Measurements from ENCODE around the gene SGCD.

The SGCD gene

DNA sequence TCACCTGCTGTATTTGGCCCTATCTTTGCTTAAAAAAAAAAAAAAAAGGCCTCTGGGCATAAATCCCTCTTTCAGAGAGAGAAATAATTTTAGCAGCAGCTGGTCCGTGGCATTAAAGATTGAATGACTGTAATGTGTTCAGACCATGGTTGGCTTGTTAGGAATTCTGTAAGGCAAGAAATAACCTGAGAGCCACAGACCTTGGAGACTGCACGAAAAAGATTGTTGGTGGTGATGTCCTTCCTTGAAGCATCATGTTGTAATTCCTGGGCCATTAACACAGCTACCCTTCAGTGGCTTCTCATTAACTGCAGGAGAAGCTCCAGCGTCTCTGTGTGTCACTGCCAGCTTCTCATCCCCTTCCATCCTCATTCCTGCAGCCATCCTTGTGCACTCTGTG lies 79.0 kb downstream of the SGCD start:
- no peak for DNase-seq

GRCh38 chr5:156407251-156407650 lies 80.3 kb downstream of the SGCD start:
- no peak for DNase-seq

- DNase-seq = no peak
Observed at GRCh38 chr5:156409834-156410233, 82.9 kb downstream of the SGCD start.

DNA sequence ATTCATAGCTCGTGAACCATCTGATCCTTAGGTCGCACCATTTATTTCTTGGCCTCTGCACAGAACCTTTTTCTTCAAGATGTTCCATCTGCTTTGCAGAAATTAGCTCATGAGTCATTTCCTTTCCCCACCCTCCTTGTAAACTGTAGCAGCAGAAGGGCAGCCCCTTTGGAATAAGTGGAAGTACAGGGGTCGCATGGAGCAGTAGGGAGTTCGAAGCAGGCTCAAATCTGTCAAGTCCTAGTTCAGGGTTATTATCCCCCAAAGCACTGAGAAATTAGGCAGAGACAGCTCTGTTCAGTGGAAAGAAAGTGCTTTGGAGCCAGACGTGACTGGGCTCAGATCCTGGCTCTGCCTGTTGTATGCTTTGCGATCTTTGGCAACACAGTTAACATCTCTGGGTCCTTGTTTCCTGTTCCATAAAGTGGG lies 84.2 kb downstream of the SGCD start:
- DNase-seq = no peak

- DNase-seq = no peak
Observed at GRCh38 chr5:156411957-156412356, 85.0 kb downstream of the SGCD start.

DNA sequence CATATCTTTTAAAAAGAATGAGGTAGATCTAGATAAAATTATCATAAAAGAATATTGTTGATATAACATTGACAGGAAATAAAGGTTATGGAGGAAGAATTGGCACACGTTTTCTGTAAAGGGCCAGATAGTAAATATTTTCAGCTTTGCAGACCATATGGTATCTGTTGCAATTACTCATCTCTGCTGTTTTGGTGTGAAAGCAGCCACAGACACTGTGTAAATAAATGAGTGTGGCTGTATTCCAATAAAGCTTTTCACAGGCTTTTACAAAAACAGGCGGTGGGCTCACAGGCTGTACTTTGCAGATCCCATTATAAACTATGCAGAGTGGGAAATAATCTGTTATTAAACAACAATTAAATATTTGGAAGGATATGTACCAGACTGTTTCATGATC lies 87.4 kb downstream of the SGCD start:
- DNase-seq = no peak

GRCh38 chr5:156419661-156420060 lies 92.7 kb downstream of the SGCD start:
- DNase-seq = no peak

- DNase-seq = no peak
Observed at GRCh38 chr5:156420665-156421064, 93.7 kb downstream of the SGCD start.

- DNase-seq = no peak
Observed at GRCh38 chr5:156421798-156422197, 94.8 kb downstream of the SGCD start.

DNA sequence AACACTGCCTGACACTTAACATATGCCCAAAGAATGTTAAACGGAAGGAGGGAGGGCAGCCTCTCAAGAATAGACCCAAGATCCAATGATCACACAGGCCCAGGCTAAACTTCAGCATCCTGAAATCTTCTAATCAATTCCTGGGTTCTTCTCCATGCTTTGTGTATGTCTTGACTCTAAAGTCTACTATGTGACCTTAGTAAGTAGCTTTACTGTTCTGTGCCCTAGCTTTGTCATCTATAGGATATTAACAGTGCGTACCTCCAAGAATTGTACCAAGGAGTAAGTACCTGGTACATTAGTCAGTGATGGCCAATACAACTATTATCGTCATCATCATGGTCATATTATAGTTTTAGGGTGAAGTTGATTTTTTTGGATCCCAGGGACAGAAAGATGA lies 96.6 kb downstream of the SGCD start:
- DNase-seq = no peak

DNA sequence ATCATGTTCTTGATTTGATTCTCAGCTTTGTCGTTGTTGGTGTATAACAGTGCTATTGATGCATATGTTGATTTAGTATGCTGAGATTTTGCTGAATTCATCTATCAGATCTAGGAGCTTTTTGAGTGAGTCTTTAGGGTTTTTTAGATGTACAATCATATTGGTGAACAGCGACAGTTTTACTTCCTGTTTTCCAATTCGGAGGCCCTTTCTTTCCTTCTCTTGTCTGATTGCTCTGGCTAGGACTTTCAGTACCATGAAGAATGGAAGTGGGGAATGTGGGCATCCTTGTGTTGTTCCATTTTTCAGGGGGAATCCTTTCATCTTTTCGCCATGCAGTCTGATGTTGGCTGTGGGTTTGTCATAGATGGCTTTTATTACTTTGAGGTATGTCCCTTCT lies 100.4 kb downstream of the SGCD start:
- DNase-seq = no peak

GRCh38 chr5:156431956-156432829 lies 105.2 kb downstream of the SGCD start:
- no peak for DNase-seq

- no peak for DNase-seq
Observed at GRCh38 chr5:156432830-156433105, 105.8 kb downstream of the SGCD start.

GRCh38 chr5:156434471-156434870 lies 107.5 kb downstream of the SGCD start:
- no peak for DNase-seq

DNA sequence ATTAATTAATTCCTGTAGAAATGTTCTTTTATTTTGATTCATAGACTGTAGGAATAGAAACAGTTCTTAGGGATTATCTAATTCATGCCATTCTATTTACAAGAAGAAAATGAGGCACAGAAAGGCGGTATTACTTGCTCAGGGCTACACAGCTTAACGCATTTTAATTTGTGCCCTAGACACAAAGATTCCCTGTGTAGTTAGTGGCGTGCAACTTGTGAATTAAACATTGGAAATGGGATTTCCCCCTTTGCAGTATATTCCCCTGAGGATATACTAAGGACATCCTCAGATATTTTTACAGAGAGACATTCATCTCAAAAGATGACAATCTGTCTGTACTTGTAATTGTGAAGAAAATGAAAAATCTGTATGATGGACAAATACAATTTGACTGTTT lies 108.1 kb downstream of the SGCD start:
- no peak for DNase-seq

DNA sequence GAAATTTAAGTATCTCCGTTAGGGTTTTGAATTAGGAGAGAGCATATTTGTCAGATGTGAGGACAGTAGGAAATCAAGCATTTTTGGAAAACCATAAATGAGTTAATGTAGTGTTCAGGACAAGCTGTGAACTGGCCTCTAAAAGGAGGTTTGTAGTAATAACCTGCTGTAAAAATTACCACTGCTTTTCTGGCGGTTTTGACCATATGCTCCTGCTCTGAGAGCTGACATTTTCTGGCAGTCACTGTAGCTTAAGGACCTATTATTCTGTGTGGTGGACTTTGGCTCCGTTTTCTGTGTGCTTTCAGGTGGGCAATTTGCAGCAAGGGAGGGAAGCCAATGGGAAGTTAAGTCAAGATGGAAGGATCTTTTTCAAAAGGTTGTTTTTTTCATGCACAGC lies 111.1 kb downstream of the SGCD start:
- no peak for DNase-seq

DNA sequence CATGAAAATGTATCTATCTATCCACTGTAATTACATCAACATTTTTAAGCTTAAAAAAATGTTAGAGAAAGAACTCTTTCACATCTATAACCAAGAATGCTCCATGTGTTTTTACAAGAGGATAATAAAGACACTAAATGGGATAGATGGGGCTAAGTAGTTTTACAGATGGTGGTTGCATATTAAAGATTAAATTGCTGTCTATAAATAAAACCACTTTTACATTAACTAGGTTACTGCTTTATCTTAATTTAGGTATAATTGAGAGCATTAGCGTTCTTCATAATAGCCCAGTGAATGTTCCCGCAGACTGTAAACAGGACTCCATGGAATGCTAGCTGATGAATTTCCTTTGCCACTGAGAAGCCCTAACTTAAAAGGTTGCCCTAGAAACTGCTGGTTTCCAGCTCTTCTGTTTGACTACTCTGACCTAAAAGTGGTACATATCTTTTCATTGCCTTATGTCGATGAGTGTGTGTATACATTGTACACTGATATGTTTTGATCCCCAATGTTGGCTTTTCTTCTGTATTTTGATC lies 117.9 kb downstream of the SGCD start:
- no peak for DNase-seq

GRCh38 chr5:156446526-156446925 lies 119.6 kb downstream of the SGCD start:
- DNase-seq = no peak

DNA sequence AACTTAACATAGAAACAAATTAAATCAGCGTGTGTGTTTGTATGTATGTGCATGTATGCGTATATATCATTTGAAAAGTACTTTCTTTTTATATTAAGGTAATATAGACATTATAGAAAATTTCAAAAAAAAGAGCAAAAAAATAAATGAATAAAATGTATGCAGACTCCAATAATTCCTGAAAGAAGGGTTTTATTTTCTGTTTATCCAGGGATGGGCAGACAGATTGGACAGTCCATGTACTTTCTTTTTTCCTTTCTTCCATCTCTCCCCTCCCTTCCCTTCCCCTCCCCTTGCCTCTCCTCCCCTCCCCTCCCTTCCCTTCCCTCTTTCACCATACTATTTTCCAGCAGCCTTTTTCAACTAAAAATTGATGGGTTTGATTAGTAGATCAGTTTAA lies 123.8 kb downstream of the SGCD start:
- DNase-seq = no peak

DNA sequence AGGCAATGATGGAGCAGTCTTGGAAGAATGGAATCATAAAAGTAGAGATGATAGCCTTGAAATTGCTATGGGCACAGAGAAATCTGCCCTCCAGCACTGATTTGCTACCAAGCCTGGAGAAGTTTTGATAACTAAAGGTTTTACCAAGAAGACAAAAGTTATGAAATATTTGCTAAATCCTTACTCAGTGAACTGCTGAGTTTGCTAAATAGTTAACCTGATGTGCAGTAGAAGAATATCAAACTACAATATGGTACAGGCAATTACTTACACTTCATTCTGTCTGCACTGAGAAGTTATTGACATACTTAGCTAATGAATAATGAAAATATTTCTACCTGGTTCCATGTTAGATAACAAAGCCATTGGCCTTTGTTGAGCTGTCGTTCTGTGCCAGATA lies 124.5 kb downstream of the SGCD start:
- no peak for DNase-seq

- no peak for DNase-seq
Observed at GRCh38 chr5:156456857-156457256, 129.9 kb downstream of the SGCD start.

- no peak for DNase-seq
Observed at GRCh38 chr5:156459812-156460385, 132.9 kb downstream of the SGCD start.

DNA sequence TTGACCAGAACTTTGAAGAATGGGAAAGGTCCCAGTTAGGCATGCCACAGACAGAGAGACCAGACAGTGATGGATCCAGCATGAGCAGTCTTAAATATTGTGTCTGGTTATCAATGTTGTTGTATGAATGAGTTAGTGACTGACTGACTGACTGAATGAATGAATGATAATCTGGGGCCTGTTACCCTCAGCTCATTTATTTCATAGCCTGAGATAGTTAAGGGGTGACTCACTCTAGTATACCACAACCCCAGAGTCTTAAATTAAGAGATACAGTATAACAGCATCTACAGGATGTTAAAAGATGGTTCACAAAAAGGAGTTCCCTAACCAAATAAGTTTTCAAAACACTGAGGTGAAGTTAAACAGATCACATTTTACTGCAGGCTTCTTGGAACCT lies 133.5 kb downstream of the SGCD start:
- DNase-seq = no peak

GRCh38 chr5:156466871-156467270 lies 139.9 kb downstream of the SGCD start:
- DNase-seq = no peak

GRCh38 chr5:156469636-156470035 lies 142.7 kb downstream of the SGCD start:
- DNase-seq = no peak
